ENCODE measurements around the gene BUD31.

DNA sequence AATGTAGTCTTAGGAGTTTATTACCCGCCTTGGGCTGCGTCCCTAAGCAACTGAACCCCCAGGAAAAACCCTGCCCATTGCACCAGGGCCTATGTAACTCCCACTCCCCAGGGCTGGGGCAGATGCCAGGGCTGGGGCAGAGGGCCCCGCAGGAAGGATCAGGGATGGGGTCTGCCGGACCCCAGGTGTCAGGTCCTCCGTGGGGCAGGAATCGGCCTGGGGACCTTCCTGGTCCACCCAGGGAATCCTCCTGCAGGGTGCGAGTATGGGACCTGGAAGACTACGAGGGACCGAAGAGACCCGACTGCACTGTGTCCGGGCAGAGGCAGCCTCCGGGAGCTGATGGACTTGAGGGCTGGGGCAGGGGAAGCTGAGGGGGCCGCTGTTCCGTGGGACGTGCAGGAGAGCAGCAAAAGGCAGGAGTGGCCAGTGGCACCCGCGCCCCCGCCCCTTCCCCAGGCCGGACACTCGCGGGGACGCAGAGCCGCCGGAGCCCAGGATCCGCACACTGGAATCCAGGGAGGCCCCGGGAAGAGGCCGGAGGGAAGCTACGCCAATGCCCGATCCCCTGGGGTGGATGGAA lies 59.7 kb downstream of the BUD31 start:
- TF ChIP-seq TCF4 (CRISPR knock-in tag; IDR thresholded peaks at IDR 0.05; ENCODE audit: borderline replicate concordance) (no peak), ESRRG (CRISPR knock-in tag; IDR thresholded peaks at IDR 0.05) (no peak), ZFP30 (CRISPR knock-in tag; IDR thresholded peaks at IDR 0.05) (no peak), SNAI2 (CRISPR knock-in tag; IDR thresholded peaks at IDR 0.05) (no peak), OSR1 (CRISPR knock-in tag; IDR thresholded peaks at IDR 0.05) (no peak), ZFP3 (CRISPR knock-in tag; IDR thresholded peaks at IDR 0.05) (no peak), ISL1 (CRISPR knock-in tag; IDR thresholded peaks at IDR 0.05) (no peak)

Measured in SK-N-SH treated with all-trans-retinoic acid at 6 μM for 48 hours (cell line).